GM19238 (cell line): ENCODE results near the gene H1-8.
"Not testable (repeated sequence)": the region's sequence is repeated elsewhere in the genome, so short reads cannot be mapped to it uniquely, and the experiment has no call there.

Experiments
- DNase-seq: peaks from one replicate; pipeline ENCODE4 v3.0.0; 2011; ENCODE audit warnings: low spot score; ENCODE audit not compliant: insufficient read length

H1-8 gene

GRCh38 chr3:129543156-129543790 lies at the start of gene H1-8:
H1-8 (plus strand) TSS chr3:129543175; CDS start chr3:129543219, 44 bp downstream.
- no peak for DNase-seq

GRCh38 chr3:129493206-129493605 lies 49.8 kb upstream of the H1-8 start:
- DNase-seq: no peak

GRCh38 chr3:129494499-129494898 lies 48.5 kb upstream of the H1-8 start:
- not testable (repeated sequence) for DNase-seq

GRCh38 chr3:129495006-129495639 lies 47.9 kb upstream of the H1-8 start:
- DNase-seq: not testable (repeated sequence)

GRCh38 chr3:129497876-129498275 lies 45.1 kb upstream of the H1-8 start:
- not testable (repeated sequence) for DNase-seq

GRCh38 chr3:129498603-129499488 lies 44.1 kb upstream of the H1-8 start:
- not testable (repeated sequence) for DNase-seq

GRCh38 chr3:129499604-129500333 lies 43.2 kb upstream of the H1-8 start:
- not testable (repeated sequence) for DNase-seq

GRCh38 chr3:129500334-129500658 lies 42.7 kb upstream of the H1-8 start:
- no peak for DNase-seq

GRCh38 chr3:129501630-129502029 lies 41.3 kb upstream of the H1-8 start:
- DNase-seq: no peak

GRCh38 chr3:129502641-129503408 lies 40.1 kb upstream of the H1-8 start:
- no peak for DNase-seq

GRCh38 chr3:129503471-129504291 lies 39.3 kb upstream of the H1-8 start:
- no peak for DNase-seq

- no peak for DNase-seq
These were observed 38.4 kb upstream of the H1-8 start for GRCh38 chr3:129504471-129505100.

GRCh38 chr3:129505341-129505740 lies 37.6 kb upstream of the H1-8 start:
- no peak for DNase-seq

GRCh38 chr3:129506231-129506742 lies 36.7 kb upstream of the H1-8 start:
- no peak for DNase-seq

- no peak for DNase-seq
These were observed 35.7 kb upstream of the H1-8 start for GRCh38 chr3:129507181-129507831.

- no peak for DNase-seq
These were observed 30.4 kb upstream of the H1-8 start for GRCh38 chr3:129512595-129512994.

GRCh38 chr3:129513705-129514104 lies 29.3 kb upstream of the H1-8 start:
- no peak for DNase-seq

GRCh38 chr3:129514110-129514509 lies 28.9 kb upstream of the H1-8 start:
- no peak for DNase-seq

GRCh38 chr3:129514563-129514962 lies 28.4 kb upstream of the H1-8 start:
- DNase-seq: no peak
